ENCODE data around the gene AASDH. TPM values are rescaled to one million over a fixed set of nuclear protein-coding genes. Genes with fewer than 3 reads are reported as not detected.
A peak's percentile ranks its signal among the peaks of the same experiment; 100 is the strongest.
"Not testable (repeated sequence)": the region's sequence is repeated elsewhere in the genome, so short reads cannot be mapped to it uniquely, and the experiment has no call there.

The AASDH gene
- total RNA-seq, 1 experiment from 2014 or later: 42.2 TPM

DNA sequence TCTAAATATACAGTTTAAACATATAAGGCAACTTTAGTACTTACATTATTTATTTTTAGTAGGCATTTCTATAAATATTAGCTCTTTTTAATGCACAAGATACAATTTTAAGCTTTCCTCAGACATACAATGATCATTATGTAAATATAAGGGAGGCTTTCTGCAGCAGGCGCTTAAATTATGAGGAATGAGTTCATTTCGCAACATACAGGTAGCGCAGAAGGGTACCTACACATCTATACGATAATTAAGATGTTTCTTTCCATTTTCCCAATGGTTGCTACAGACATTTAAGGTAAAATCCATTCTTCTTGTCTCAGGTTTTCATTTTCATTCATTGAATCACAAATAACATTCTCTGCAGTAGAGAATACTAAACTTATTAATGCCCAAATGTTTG, 1.2 kb downstream of the AASDH start:
- Histone ChIP-seq H3K79me2 (ENCODE audit: low read length) (peaks cover 59% of the 10 kb centered on the region), H2AFZ (ENCODE audit: low read length) (no peak overlapping the region), H3K4me1 (ENCODE audit: low read length) (peaks cover 36% of the 10 kb centered on the region), H3K27ac (ENCODE audit: low read length) (peak overlapping the region; percentile 89; the same call in 1 of the 2 replicates), H3K36me3 (ENCODE audit: insufficient read depth, low read length) (no peaks in the 10 kb centered on the region; the same call in 1 of the 2 replicates), H3K9me3 (ENCODE audit: low read length) (no peaks in the 10 kb centered on the region), H3K27me3 (ENCODE audit: low read length) (no peaks in the 10 kb centered on the region), H3K9ac (ENCODE audit: low read length) (peak overlapping the region; percentile 74), H3K4me3 (ENCODE audit: low read length) (peak overlapping the region; percentile 78), H3K4me2 (ENCODE audit: low read depth, low read length, poor library complexity, severe bottlenecking) (peak overlapping the region; percentile 92), H4K20me1 (ENCODE audit: insufficient read depth, low read depth, low read length) (no peaks in the 10 kb centered on the region), H3K9me2 (replicated peaks; ENCODE audit: insufficient read depth, low read length) (no peaks in the 10 kb centered on the region)
- DNase-seq: no peak

DNA sequence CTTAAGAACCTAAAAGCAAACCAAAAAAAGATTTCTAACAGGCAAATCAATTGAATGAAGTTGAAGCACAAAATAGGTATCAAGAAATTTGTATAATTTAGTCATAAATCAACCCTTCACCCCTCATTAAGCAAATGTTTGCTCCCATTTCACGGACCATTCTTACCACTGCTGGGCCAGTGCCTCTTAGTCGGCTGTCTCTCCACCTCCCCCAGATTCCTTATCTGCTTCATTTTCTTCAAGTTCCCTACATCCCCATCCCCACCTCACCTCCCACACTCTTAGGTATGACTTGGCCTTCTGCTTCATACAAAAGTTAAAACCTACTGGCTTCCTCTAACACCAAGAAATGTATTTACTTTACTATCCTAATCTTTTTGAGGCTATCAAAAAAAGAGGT, 11.8 kb downstream of the AASDH start:
- no peaks in the 10 kb centered on the region for H3K9me2 ChIP-seq (replicated peaks; ENCODE audit: insufficient read depth, low read length)
- H3K4me3 ChIP-seq (ENCODE audit: low read length): no peak overlapping the region
- peak overlapping the region; percentile 49 for H3K4me2 ChIP-seq (ENCODE audit: low read depth, low read length, poor library complexity, severe bottlenecking)
- H4K20me1 ChIP-seq (ENCODE audit: insufficient read depth, low read depth, low read length): no peaks in the 10 kb centered on the region
- no peaks in the 10 kb centered on the region for H3K9me3 ChIP-seq (ENCODE audit: low read length)
- H3K36me3 ChIP-seq (ENCODE audit: insufficient read depth, low read length): no peaks in the 10 kb centered on the region
- no peaks in the 10 kb centered on the region for H3K27me3 ChIP-seq (ENCODE audit: low read length)
- H3K79me2 ChIP-seq (ENCODE audit: low read length): peaks cover 17% of the 10 kb centered on the region
- peak overlapping the region; percentile 71 for H3K27ac ChIP-seq (ENCODE audit: low read length)
- peaks cover 30% of the 10 kb centered on the region for H3K4me1 ChIP-seq (ENCODE audit: low read length)
- peak; percentile 59 for DNase-seq
- no peak overlapping the region; the same call in 1 of the 2 replicates for H2AFZ ChIP-seq (ENCODE audit: low read length)
- H3K9ac ChIP-seq (ENCODE audit: low read length): no peak overlapping the region

DNA sequence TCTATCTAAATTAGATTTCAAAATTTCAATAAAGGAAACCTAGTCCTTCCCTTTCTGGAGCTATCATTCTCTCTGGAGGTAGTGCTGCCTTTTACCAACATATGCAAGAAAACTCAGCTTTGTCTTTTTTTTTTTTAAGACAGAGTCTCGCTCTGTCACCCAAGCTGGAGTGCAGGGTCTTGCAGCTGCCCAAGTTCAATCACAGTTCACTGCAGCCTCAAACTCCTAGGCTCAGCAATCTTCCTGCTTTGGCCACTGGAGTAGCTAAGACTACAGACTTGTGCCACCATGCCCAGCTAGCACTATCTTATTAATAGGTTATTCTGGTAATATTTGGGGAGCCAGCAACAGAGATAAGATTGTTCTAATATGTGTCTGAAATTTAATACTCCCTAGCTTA, 12.3 kb downstream of the AASDH start:
- Histone ChIP-seq H3K9me3 (ENCODE audit: low read length) (no peaks in the 10 kb centered on the region), H2AFZ (ENCODE audit: low read length) (no peak overlapping the region; the same call in 1 of the 2 replicates), H3K9me2 (replicated peaks; ENCODE audit: insufficient read depth, low read length) (no peaks in the 10 kb centered on the region), H3K27ac (ENCODE audit: low read length) (peak overlapping the region; percentile 71), H3K4me3 (ENCODE audit: low read length) (no peak overlapping the region), H3K79me2 (ENCODE audit: low read length) (peaks cover 17% of the 10 kb centered on the region), H3K27me3 (ENCODE audit: low read length) (no peaks in the 10 kb centered on the region), H3K9ac (ENCODE audit: low read length) (no peak overlapping the region), H4K20me1 (ENCODE audit: insufficient read depth, low read depth, low read length) (no peaks in the 10 kb centered on the region), H3K36me3 (ENCODE audit: insufficient read depth, low read length) (no peaks in the 10 kb centered on the region), H3K4me2 (ENCODE audit: low read depth, low read length, poor library complexity, severe bottlenecking) (peak overlapping the region; percentile 49), H3K4me1 (ENCODE audit: low read length) (peaks cover 30% of the 10 kb centered on the region)
- peak; percentile 61 for DNase-seq

DNA sequence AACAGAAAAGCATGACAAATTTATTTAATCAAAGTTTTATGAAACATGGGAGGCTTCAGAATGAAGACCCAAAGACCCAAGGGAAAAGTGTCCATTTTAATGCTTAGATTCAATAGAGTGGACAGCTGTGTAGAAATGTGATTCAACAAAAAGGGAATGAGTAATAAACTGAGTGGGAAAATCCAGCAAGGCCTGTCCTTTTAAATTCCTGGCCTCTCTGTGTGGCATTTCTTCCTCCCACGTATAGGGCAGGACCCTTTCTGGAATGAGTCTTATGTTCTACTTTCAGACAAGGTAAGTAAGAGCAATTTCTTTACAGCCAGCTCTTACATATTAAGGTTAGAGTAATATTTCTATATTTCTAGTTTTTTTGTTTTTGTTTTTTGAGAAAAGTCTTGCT, 14.5 kb downstream of the AASDH start:
- H3K79me2 ChIP-seq (ENCODE audit: low read length): peaks cover 17% of the 10 kb centered on the region
- no peak overlapping the region for H2AFZ ChIP-seq (ENCODE audit: low read length)

DNA sequence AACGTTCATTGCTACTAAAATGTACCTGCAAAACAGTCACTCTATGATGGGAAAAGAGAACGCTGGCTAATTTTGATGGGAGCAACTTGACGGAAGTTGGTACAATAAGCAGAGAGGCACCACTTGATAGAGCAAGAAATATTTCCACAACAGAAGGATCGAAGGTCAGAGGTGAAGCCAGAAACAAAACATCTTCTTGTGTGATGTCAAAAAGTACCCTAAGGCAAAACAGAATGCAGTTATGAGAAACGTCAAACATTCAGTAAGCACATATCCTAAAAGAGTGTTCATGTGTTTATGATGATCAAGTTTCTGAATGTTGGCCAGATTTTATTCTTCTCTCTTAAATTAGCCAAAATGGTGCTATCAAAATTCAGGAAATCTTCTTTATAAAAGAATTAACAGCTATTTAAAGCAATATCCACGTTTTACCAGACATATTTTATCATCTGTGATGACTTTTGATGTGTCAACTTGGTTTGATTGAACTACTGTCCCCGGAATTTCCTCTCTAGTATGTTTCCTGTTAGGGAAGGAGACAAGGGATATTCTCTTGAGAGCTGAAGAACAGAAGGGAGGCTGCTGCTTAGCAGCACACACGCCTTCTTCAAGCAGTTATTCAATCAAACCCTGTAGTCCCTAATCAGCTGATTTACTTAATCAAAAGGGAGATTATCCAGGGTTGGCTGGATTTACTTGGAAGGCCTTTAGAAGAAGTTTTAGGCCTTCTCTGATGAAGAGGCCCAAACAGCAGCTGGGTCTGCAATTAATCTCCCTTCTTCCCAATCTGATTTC, 15.7 kb downstream of the AASDH start:
- H3K4me2 ChIP-seq (ENCODE audit: low read depth, low read length, poor library complexity, severe bottlenecking): no peak overlapping the region
- H3K36me3 ChIP-seq (ENCODE audit: insufficient read depth, low read length): no peaks in the 10 kb centered on the region
- H3K9me3 ChIP-seq (ENCODE audit: low read length): no peaks in the 10 kb centered on the region
- no peaks in the 10 kb centered on the region for H4K20me1 ChIP-seq (ENCODE audit: insufficient read depth, low read depth, low read length)
- peaks cover 17% of the 10 kb centered on the region for H3K79me2 ChIP-seq (ENCODE audit: low read length)
- no peak overlapping the region for H3K9ac ChIP-seq (ENCODE audit: low read length)
- no peak overlapping the region for H3K27ac ChIP-seq (ENCODE audit: low read length)
- H3K4me3 ChIP-seq (ENCODE audit: low read length): no peak overlapping the region
- H3K9me2 ChIP-seq (replicated peaks; ENCODE audit: insufficient read depth, low read length): no peaks in the 10 kb centered on the region
- H3K4me1 ChIP-seq (ENCODE audit: low read length): peaks cover 26% of the 10 kb centered on the region
- H3K27me3 ChIP-seq (ENCODE audit: low read length): no peaks in the 10 kb centered on the region
- no peak overlapping the region for H2AFZ ChIP-seq (ENCODE audit: low read length)
- no peak for DNase-seq

More for the DNA sequence above, 14.5 kb downstream of the AASDH start:
- Histone ChIP-seq H3K9ac (ENCODE audit: low read length) (no peak overlapping the region), H3K36me3 (ENCODE audit: insufficient read depth, low read length) (no peaks in the 10 kb centered on the region), H3K9me2 (replicated peaks; ENCODE audit: insufficient read depth, low read length) (no peaks in the 10 kb centered on the region), H3K4me1 (ENCODE audit: low read length) (peaks cover 26% of the 10 kb centered on the region), H3K27ac (ENCODE audit: low read length) (no peak overlapping the region), H3K4me3 (ENCODE audit: low read length) (no peak overlapping the region), H3K27me3 (ENCODE audit: low read length) (no peaks in the 10 kb centered on the region), H4K20me1 (ENCODE audit: insufficient read depth, low read depth, low read length) (no peaks in the 10 kb centered on the region), H3K9me3 (ENCODE audit: low read length) (no peaks in the 10 kb centered on the region), H3K4me2 (ENCODE audit: low read depth, low read length, poor library complexity, severe bottlenecking) (no peak overlapping the region)
- DNase-seq: no peak

DNA sequence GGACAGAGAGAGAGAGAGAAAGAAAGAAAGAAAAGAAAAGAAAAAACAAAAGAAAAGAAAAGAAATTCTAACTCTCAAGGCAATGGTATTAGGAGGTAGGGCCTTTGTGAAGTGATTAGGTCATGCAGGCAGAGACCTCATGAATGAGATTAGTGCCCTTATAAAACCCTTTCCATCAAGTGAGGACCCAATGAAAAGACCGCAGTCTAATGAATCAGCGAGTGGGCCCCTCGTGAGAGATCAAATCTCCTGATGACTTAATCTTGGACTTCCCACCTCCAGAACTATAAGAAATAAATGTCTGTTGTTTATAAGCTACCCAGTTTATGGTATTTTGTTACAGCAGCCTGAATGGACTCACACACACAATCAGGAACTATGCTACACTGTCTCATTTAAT, 16.9 kb downstream of the AASDH start:
- Histone ChIP-seq H3K27me3 (ENCODE audit: low read length) (no peaks in the 10 kb centered on the region), H3K4me2 (ENCODE audit: low read depth, low read length, poor library complexity, severe bottlenecking) (no peak overlapping the region), H3K9ac (ENCODE audit: low read length) (no peak overlapping the region), H3K4me3 (ENCODE audit: low read length) (no peak overlapping the region), H3K4me1 (ENCODE audit: low read length) (peaks cover 17% of the 10 kb centered on the region), H4K20me1 (ENCODE audit: insufficient read depth, low read depth, low read length) (no peaks in the 10 kb centered on the region), H3K9me2 (replicated peaks; ENCODE audit: insufficient read depth, low read length) (no peaks in the 10 kb centered on the region), H2AFZ (ENCODE audit: low read length) (no peak overlapping the region), H3K36me3 (ENCODE audit: insufficient read depth, low read length) (no peaks in the 10 kb centered on the region), H3K9me3 (ENCODE audit: low read length) (no peaks in the 10 kb centered on the region), H3K79me2 (ENCODE audit: low read length) (peaks cover 13% of the 10 kb centered on the region), H3K27ac (ENCODE audit: low read length) (no peak overlapping the region)
- DNase-seq: no peak

DNA sequence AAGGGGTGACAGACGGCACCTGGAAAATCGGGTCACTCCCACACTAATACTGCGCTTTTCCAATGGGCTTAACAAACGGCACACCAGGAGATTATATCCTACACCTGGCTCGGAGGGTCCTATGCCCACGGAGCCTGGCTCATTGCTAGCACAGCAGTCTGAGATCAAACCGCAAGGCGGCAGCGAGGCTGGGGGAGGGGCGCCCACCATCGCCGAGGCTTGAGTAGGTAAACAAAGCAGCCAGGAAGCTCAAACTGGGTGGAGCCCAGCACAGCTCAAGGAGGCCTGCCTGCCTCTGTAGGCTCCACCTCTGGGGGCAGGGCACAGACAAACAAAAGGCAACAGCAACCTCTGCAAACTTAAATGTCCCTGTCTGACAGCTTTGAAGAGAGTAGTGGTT, 24.3 kb downstream of the AASDH start:
- not testable (repeated sequence) for H3K79me2 ChIP-seq (ENCODE audit: low read length); H3K4me2 ChIP-seq (ENCODE audit: low read depth, low read length, poor library complexity, severe bottlenecking); H3K27ac ChIP-seq (ENCODE audit: low read length); H3K9me3 ChIP-seq (ENCODE audit: low read length); H4K20me1 ChIP-seq (ENCODE audit: insufficient read depth, low read depth, low read length); DNase-seq; H3K4me3 ChIP-seq (ENCODE audit: low read length); H3K9me2 ChIP-seq (replicated peaks; ENCODE audit: insufficient read depth, low read length); H3K27me3 ChIP-seq (ENCODE audit: low read length); H2AFZ ChIP-seq (ENCODE audit: low read length); H3K4me1 ChIP-seq (ENCODE audit: low read length); H3K9ac ChIP-seq (ENCODE audit: low read length); H3K36me3 ChIP-seq (ENCODE audit: insufficient read depth, low read length)

DNA sequence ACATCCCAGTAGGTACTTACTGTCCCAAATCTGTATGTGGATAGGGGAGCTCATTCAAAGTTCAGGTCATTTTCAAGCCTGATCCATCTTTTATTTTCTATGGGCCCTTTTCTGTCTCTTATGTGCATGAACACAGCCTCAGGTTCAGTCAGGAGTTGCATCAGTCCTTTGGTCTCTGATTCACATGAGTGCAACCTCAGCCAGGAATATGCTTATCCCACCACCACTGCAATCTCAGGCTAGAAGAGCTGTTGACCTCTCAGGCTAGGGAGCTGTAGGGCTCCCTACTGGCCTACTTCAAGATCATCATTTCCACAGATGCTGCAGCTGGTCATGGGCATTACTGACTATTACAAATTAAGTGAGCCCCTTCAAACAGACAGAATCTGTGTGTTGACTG, 27.2 kb downstream of the AASDH start:
- no peak overlapping the region for H2AFZ ChIP-seq (ENCODE audit: low read length)
- no peaks in the 10 kb centered on the region for H3K9me3 ChIP-seq (ENCODE audit: low read length)
- no peaks in the 10 kb centered on the region for H3K36me3 ChIP-seq (ENCODE audit: insufficient read depth, low read length)
- DNase-seq: no peak
- no peak overlapping the region for H3K4me2 ChIP-seq (ENCODE audit: low read depth, low read length, poor library complexity, severe bottlenecking)
- no peak overlapping the region for H3K4me3 ChIP-seq (ENCODE audit: low read length)
- H3K9me2 ChIP-seq (replicated peaks; ENCODE audit: insufficient read depth, low read length): no peaks in the 10 kb centered on the region
- 0 out of 2 replicates have a peak, but pooled peaks cover 3% of the 10 kb centered on the region for H3K79me2 ChIP-seq (ENCODE audit: low read length)
- no peaks in the 10 kb centered on the region for H4K20me1 ChIP-seq (ENCODE audit: insufficient read depth, low read depth, low read length)
- H3K27ac ChIP-seq (ENCODE audit: low read length): no peak overlapping the region
- H3K27me3 ChIP-seq (ENCODE audit: low read length): no peaks in the 10 kb centered on the region
- no peak overlapping the region for H3K9ac ChIP-seq (ENCODE audit: low read length)
- H3K4me1 ChIP-seq (ENCODE audit: low read length): no peaks in the 10 kb centered on the region
